WTC11 (cell line): Measurements from ENCODE around the gene CDC20.

Experiments used
- ATF1 ChIP-seq: sonication (generic); formaldehyde crosslinking; IDR thresholded peaks from 2 replicates; pipeline ENCODE4 v1.8.1; 2023; ENCODE audit warnings: mild to moderate bottlenecking, moderate library complexity, missing genetic modification reagents
- ATF6 ChIP-seq: sonication (generic); formaldehyde crosslinking; IDR thresholded peaks from 2 replicates; pipeline ENCODE4 v1.8.1; 2023; ENCODE audit warnings: mild to moderate bottlenecking, missing genetic modification reagents
- CTCF ChIP-seq: fragments of 200-600 bp; IDR thresholded peaks from 2 replicates; pipeline ENCODE4 v1.8.0; 2022; ENCODE audit warnings: antibody characterized with exemption
- E2F1 ChIP-seq: sonication (generic); formaldehyde crosslinking; IDR thresholded peaks from 2 replicates; pipeline ENCODE4 v1.8.0; 2022; ENCODE audit warnings: mild to moderate bottlenecking, missing genetic modification reagents
- ETV6 ChIP-seq: sonication (generic); formaldehyde crosslinking; IDR thresholded peaks from 2 replicates; pipeline ENCODE4 v1.8.1; 2022; ENCODE audit warnings: mild to moderate bottlenecking, missing genetic modification reagents
- MYBL2 ChIP-seq: sonication (generic); formaldehyde crosslinking; IDR thresholded peaks from 2 replicates; pipeline ENCODE4 v1.8.1; 2023; ENCODE audit warnings: mild to moderate bottlenecking, moderate library complexity, missing genetic modification reagents
- SMAD3 ChIP-seq: sonication (generic); formaldehyde crosslinking; IDR thresholded peaks from 2 replicates; pipeline ENCODE4 v1.8.0; 2022; ENCODE audit warnings: missing genetic modification reagents, mild to moderate bottlenecking, borderline replicate concordance
- SP1 ChIP-seq: sonication (generic); formaldehyde crosslinking; conservative IDR thresholded peaks from 2 replicates; pipeline ENCODE4 v1.8.1; 2022; ENCODE audit warnings: missing genetic modification reagents
- TEAD4 ChIP-seq: sonication (generic); formaldehyde crosslinking; IDR thresholded peaks from 2 replicates; pipeline ENCODE4 v1.8.0; 2022; ENCODE audit warnings: mild to moderate bottlenecking, missing genetic modification reagents
- TP53 ChIP-seq: sonication (generic); formaldehyde crosslinking; IDR thresholded peaks from 2 replicates; pipeline ENCODE4 v1.8.1; 2023; ENCODE audit warnings: mild to moderate bottlenecking, missing genetic modification reagents
- ZBTB43 ChIP-seq: sonication (generic); formaldehyde crosslinking; IDR thresholded peaks from 2 replicates; pipeline ENCODE4 v1.8.1; 2023; ENCODE audit warnings: mild to moderate bottlenecking, missing genetic modification reagents
- ZMAT4 ChIP-seq: fragments of 250-450 bp; sonication (Bioruptor Pico); IDR thresholded peaks from 2 replicates; pipeline ENCODE4 v1.9.0; 2021; ENCODE audit warnings: mild to moderate bottlenecking
- TF ChIP-seq, protein P1 (sequence below): sonication (generic); formaldehyde crosslinking; IDR thresholded peaks from 2 replicates; pipeline ENCODE4 v1.8.0; 2023; ENCODE audit warnings: missing genetic modification reagents, mild to moderate bottlenecking, borderline replicate concordance

DNA sequence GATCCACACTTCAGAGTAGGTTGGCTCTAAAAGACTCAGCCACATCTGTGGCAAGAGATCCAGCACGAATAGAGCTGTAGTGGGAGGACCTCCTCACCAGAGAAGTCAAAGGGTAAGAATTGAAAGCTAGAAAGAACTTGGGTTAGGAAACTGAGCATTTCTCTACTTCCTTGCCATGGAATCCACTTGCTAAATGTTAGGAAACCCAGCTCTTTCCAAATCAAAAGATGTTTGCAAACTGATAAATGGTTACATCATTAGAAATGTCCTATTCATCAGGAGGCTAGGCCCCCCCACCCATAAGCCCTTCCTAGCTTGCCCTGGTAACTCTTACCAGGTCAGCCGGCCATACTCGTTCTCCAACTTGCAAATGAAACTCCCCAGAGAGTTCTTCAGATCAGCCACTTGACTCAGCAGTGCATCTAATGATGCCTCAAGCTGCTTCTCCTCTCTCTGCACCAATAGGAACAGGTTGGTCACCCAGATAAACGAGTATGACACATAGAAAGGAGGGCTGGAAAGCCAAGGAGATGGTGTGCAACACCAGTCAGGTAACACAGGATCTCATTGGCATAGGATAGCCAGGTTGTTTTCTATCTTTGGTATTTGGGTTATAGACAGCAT lies 29.3 kb downstream of the CDC20 start:
- no peak for TF ChIP-seq SP1 (CRISPR knock-in tag)
- TF ChIP-seq TP53 (CRISPR knock-in tag), result no peak
- TF ChIP-seq CTCF, result no peak
- no peak for TF ChIP-seq E2F1
- no peak for TF ChIP-seq ATF6 (CRISPR knock-in tag)
- no peak for TF ChIP-seq ETV6 (CRISPR knock-in tag)
- no peak for TF ChIP-seq ZBTB43 (CRISPR knock-in tag)
- no peak for TF ChIP-seq ATF1
- TF ChIP-seq TEAD4 (CRISPR knock-in tag), result no peak
- no peak for TF ChIP-seq ZMAT4 (CRISPR knock-in tag)
- no peak for TF ChIP-seq MYBL2
- TF ChIP-seq, protein P1, sequence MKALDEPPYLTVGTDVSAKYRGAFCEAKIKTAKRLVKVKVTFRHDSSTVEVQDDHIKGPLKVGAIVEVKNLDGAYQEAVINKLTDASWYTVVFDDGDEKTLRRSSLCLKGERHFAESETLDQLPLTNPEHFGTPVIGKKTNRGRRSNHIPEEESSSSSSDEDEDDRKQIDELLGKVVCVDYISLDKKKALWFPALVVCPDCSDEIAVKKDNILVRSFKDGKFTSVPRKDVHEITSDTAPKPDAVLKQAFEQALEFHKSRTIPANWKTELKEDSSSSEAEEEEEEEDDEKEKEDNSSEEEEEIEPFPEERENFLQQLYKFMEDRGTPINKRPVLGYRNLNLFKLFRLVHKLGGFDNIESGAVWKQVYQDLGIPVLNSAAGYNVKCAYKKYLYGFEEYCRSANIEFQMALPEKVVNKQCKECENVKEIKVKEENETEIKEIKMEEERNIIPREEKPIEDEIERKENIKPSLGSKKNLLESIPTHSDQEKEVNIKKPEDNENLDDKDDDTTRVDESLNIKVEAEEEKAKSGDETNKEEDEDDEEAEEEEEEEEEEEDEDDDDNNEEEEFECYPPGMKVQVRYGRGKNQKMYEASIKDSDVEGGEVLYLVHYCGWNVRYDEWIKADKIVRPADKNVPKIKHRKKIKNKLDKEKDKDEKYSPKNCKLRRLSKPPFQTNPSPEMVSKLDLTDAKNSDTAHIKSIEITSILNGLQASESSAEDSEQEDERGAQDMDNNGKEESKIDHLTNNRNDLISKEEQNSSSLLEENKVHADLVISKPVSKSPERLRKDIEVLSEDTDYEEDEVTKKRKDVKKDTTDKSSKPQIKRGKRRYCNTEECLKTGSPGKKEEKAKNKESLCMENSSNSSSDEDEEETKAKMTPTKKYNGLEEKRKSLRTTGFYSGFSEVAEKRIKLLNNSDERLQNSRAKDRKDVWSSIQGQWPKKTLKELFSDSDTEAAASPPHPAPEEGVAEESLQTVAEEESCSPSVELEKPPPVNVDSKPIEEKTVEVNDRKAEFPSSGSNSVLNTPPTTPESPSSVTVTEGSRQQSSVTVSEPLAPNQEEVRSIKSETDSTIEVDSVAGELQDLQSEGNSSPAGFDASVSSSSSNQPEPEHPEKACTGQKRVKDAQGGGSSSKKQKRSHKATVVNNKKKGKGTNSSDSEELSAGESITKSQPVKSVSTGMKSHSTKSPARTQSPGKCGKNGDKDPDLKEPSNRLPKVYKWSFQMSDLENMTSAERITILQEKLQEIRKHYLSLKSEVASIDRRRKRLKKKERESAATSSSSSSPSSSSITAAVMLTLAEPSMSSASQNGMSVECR (CRISPR knock-in tag), result no peak
- no peak for TF ChIP-seq SMAD3 (CRISPR knock-in tag)
